ENCODE measurements around the gene GLG1. TPM values are rescaled to one million over a fixed set of nuclear protein-coding genes. Genes with fewer than 3 reads are reported as not detected.

Gene GLG1
- polyA plus RNA-seq, 3 donors: 158 to 162 (median 158) TPM

- DNase-seq (ENCODE audit: extremely low read depth in 1 of 11, low read depth in 9 of 11, low spot score in 4 of 11): no peak
Observed at GRCh38 chr16:74503412-74503811, 103.5 kb downstream of the GLG1 start.

GRCh38 chr16:74501484-74502478 lies 105.1 kb downstream of the GLG1 start:
- DNase-seq (ENCODE audit: extremely low read depth in 1 of 11, low read depth in 9 of 11, low spot score in 4 of 11): no peak

GRCh38 chr16:74500907-74501306 lies 106.0 kb downstream of the GLG1 start:
- no peak for DNase-seq (ENCODE audit: extremely low read depth in 1 of 11, low read depth in 9 of 11, low spot score in 4 of 11)

- no peak for DNase-seq (ENCODE audit: extremely low read depth in 1 of 11, low read depth in 9 of 11, low spot score in 4 of 11)
Observed at GRCh38 chr16:74499114-74499513, 107.8 kb downstream of the GLG1 start.

GRCh38 chr16:74497761-74498160 lies 109.2 kb downstream of the GLG1 start:
- no peak for DNase-seq (ENCODE audit: extremely low read depth in 1 of 11, low read depth in 9 of 11, low spot score in 4 of 11)

- no peak for DNase-seq (ENCODE audit: extremely low read depth in 1 of 11, low read depth in 9 of 11, low spot score in 4 of 11)
Observed at GRCh38 chr16:74496054-74496453, 110.9 kb downstream of the GLG1 start.

- no peak for DNase-seq (ENCODE audit: extremely low read depth in 1 of 11, low read depth in 9 of 11, low spot score in 4 of 11)
Observed at GRCh38 chr16:74492976-74493375, 113.9 kb downstream of the GLG1 start.

- no peak for DNase-seq (ENCODE audit: extremely low read depth in 1 of 11, low read depth in 9 of 11, low spot score in 4 of 11)
Observed at GRCh38 chr16:74487634-74488495, 119.0 kb downstream of the GLG1 start.

- no peak for DNase-seq (ENCODE audit: extremely low read depth in 1 of 11, low read depth in 9 of 11, low spot score in 4 of 11)
Observed at GRCh38 chr16:74485916-74486315, 121.0 kb downstream of the GLG1 start.

GRCh38 chr16:74480150-74481029 lies 126.5 kb downstream of the GLG1 start:
- peak in 6 of 11 donors; percentile 3 to 51 (median 13) for DNase-seq (ENCODE audit: extremely low read depth in 1 of 11, low read depth in 9 of 11, low spot score in 4 of 11)

- DNase-seq (ENCODE audit: extremely low read depth in 1 of 11, low read depth in 9 of 11, low spot score in 4 of 11): no peak
Observed at GRCh38 chr16:74477226-74477625, 129.7 kb downstream of the GLG1 start.

GRCh38 chr16:74474416-74474815 lies 132.5 kb downstream of the GLG1 start:
- DNase-seq (ENCODE audit: extremely low read depth in 1 of 11, low read depth in 9 of 11, low spot score in 4 of 11): no peak

- DNase-seq (ENCODE audit: extremely low read depth in 1 of 11, low read depth in 9 of 11, low spot score in 4 of 11): no peak
Observed at GRCh38 chr16:74472540-74472939, 134.4 kb downstream of the GLG1 start.

GRCh38 chr16:74472010-74472409 lies 134.9 kb downstream of the GLG1 start:
- DNase-seq (ENCODE audit: extremely low read depth in 1 of 11, low read depth in 9 of 11, low spot score in 4 of 11): no peak

GRCh38 chr16:74469946-74470478 lies 136.9 kb downstream of the GLG1 start:
- DNase-seq (ENCODE audit: extremely low read depth in 1 of 11, low read depth in 9 of 11, low spot score in 4 of 11): no peak

- no peak for DNase-seq (ENCODE audit: extremely low read depth in 1 of 11, low read depth in 9 of 11, low spot score in 4 of 11)
Observed at GRCh38 chr16:74468807-74469525, 137.9 kb downstream of the GLG1 start.

GRCh38 chr16:74466872-74467271 lies 140.0 kb downstream of the GLG1 start:
- no peak for DNase-seq (ENCODE audit: extremely low read depth in 1 of 11, low read depth in 9 of 11, low spot score in 4 of 11)

Data from renal cortex interstitium (tissue), 11 donors.